Adrenal gland (tissue), 5 donors: Measurements from ENCODE around the gene POMGNT1.

ENCODE experiments used
- CTCF ChIP-seq, 6 experiments: fragments of 450-650 bp in 4 of 6; fragments of 200-600 bp in 2 of 6; sonication (generic) in 1 of 6; IDR thresholded peaks; 1 replicate in 5 of 6; 2 replicates in 1 of 6; pipeline versions ENCODE4 v1.5.1 to v1.8.0; 2016 to 2021; ENCODE audit warnings: antibody characterized with exemption in 6 of 6, mild to moderate bottlenecking in 2 of 6, moderate library complexity in 1 of 6
- POLR2A ChIP-seq, 2 donors: fragments of 450-650 bp; IDR thresholded peaks; one replicate each; pipeline ENCODE4 v1.6.1; 2017; ENCODE audit warnings: antibody characterized with exemption in 2 of 2, mild to moderate bottlenecking in 2 of 2, moderate library complexity in 1 of 2
- donor health status: DM: no; HTN: no; CAD: no.

- no peak for TF ChIP-seq POLR2A (IDR thresholded peaks at IDR 0.05)
- TF ChIP-seq CTCF (IDR thresholded peaks at IDR 0.05) = no peak
Measured at GRCh38 chr1:46211051-46211450, 12.8 kb upstream of the POMGNT1 start.
